Measurements from ENCODE around the gene CNTNAP4.

Gene CNTNAP4

GRCh38 chr16:76309639-76310335 is 32.6 kb downstream of the CNTNAP4 start:
- no peak for DNase-seq

- DNase-seq = no peak
Observed at GRCh38 chr16:76311260-76311659, 34.1 kb downstream of the CNTNAP4 start.

DNA sequence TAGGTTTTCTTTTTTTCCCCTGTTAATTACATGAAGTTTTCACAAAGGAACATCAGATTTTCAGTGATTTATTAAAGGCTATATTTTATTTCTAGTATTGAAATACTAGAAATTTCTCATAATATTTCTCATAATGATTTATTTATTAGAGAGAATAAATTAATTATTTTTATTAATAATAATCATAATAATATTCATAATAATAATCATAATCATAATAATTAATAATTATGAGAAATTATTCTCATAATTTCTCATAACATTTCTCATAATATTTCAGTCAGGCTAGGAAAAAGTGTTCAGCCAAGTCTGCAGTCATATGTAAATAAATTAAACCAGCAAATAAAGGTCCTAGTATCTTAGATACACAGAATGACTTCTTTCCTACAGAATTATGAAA is 41.4 kb downstream of the CNTNAP4 start:
- DNase-seq = no peak

DNA sequence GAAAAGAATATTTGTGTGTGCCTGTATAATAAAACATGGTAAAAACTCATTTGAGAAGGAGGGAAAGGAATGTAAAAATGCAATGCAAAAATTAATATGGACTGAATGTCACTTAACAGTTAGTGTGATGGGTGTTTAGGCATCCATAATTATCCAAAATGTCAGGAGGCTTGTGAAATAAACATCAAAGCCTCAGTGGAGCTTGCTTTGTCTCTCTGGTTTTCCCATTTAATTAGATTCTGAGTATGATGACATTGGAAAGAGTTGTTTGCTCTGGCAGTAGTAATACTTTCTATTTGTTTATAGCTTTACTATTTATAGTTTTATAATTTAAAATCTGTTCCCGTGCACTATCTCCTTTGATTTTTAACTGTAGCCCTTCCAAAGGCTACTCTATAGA is 51.9 kb downstream of the CNTNAP4 start:
- no peak for DNase-seq

GRCh38 chr16:76335180-76335974 is 58.2 kb downstream of the CNTNAP4 start:
- DNase-seq = no peak

GRCh38 chr16:76336112-76336511 is 58.9 kb downstream of the CNTNAP4 start:
- no peak for DNase-seq

- no peak for DNase-seq
Observed at GRCh38 chr16:76338472-76338871, 61.3 kb downstream of the CNTNAP4 start.

GRCh38 chr16:76343769-76344168 is 66.6 kb downstream of the CNTNAP4 start:
- DNase-seq = no peak

- no peak for DNase-seq
Observed at GRCh38 chr16:76345163-76345661, 68.0 kb downstream of the CNTNAP4 start.

DNA sequence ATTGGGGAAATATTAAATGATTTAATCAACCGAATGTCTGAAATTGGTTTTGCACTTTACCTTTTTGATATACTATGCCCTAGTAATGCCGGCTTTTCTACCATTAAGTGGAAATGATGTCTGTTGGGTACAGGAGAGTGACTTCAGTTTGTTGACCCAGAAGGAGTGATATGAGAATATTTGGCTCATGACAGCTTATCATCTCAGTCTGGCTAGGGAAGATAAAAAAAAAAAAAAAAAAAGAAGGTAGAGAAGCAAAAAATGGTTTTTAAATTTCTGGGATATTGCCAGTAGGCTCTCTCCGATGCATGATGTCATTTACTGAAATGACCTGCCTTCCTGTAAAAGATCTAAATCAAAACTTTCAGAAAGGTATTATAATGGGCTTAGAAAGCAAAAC is 69.0 kb downstream of the CNTNAP4 start:
- no peak for DNase-seq

- DNase-seq = no peak
Observed at GRCh38 chr16:76351441-76351840, 74.2 kb downstream of the CNTNAP4 start.

DNA sequence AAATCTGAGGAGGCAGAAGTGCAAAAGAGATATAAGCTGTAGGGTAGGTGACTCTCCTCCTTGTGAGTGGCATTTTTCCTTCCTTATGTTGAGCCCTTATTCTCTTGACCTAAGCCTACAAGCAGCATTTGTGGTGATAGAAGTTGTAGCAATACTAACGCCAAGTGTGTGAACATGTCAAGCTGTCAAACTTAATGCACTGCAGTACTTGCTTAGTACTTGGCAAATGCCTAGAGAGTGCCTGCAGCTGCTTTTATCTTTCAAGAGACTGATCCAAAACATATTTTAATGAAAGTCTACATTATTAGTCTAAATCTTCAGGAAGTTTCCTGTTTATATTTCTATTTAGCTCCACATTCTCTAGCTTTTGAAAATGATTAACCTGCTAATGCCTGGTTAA is 83.2 kb downstream of the CNTNAP4 start:
- no peak for DNase-seq

- DNase-seq = no peak
Observed at GRCh38 chr16:76370344-76370743, 93.1 kb downstream of the CNTNAP4 start.

DNA sequence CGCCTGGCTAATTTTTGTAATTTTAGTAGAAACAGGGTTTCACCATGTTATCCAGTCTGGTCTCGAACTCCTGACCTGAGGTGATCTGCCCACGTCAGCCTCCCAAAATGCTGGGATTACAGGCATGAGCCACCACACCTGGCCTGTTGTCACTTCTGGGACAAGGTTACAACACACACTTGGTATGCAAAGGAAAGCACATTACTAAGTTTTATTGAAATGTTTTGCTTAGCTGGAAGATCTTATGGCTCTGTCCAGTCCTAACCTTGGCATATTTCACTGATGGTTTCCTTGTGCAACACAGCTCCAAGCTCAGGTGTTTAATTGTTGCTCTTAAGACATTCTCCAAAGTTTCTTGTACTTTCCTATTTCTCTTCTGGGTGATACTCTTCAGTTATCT is 94.2 kb downstream of the CNTNAP4 start:
- no peak for DNase-seq

DNA sequence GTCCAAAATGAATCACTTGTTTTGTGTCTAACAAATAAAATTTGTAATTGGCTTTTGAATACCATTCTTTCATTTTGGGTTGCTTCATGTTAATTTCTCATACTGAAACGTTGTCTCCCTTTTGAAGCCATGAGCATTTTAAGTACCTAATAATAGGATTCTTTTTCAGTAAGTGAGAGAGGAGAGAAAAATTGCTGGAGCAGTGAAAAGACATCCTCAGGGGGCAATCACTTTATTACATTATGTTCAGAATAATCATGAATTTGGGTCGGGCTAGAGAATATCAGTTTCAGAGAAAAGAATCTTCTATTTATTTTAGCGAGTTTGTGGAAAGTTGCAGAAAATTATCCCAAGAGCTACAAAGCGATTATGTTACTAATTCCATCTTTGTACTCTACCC is 96.8 kb downstream of the CNTNAP4 start:
- no peak for DNase-seq

GRCh38 chr16:76376988-76377387 is 99.8 kb downstream of the CNTNAP4 start:
- no peak for DNase-seq

DNA sequence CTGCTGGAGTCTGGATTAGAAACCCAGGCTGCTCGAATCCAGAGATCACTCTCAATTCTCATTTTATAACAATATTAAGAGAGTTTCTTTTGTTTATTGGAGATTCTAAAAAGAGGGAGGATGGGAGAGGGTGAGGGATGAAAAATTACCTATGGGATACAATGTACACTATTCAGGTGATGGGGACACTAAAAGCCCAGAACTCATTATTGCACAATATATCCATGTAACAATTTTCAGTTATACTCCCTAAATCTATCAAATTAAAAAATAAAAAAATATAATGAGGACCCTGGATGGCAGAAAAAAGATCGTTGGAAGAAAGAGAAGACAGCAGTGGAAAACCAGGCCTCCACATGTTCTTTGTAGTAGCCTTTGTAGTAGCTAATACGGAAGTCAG is 100.8 kb downstream of the CNTNAP4 start:
- no peak for DNase-seq

GRCh38 chr16:76381096-76381495 is 103.9 kb downstream of the CNTNAP4 start:
- DNase-seq = no peak

DNA sequence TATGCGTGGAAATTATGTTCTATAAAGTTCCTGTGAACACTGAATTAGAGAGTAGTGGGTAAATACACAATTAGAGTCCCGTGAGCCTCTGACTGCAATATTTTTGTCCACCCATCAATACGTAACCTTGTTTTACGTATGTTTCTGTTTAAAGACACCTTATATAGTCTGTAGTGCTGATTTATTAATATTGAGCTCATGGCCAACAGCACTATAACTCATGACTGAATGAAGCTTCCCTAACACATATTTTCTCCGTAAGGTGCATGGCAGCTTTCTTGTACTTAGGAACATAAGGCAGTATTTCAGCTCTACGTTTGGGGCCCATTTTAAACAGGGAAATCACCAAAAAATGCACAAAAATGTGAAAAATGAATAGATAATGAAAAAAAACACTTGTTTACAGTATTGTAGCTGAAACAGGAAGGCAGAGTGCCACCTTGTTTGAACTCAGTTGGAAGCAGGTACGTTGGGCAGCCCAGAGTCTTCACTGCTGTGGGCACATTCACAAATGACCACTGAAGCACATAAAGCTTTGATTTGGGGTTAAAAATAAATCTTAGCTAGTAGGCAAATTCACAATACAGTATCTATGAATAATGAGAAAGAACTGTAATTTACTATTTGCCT is 108.5 kb downstream of the CNTNAP4 start:
- DNase-seq = no peak

GRCh38 chr16:76386784-76387183 is 109.6 kb downstream of the CNTNAP4 start:
- DNase-seq = no peak

DNA sequence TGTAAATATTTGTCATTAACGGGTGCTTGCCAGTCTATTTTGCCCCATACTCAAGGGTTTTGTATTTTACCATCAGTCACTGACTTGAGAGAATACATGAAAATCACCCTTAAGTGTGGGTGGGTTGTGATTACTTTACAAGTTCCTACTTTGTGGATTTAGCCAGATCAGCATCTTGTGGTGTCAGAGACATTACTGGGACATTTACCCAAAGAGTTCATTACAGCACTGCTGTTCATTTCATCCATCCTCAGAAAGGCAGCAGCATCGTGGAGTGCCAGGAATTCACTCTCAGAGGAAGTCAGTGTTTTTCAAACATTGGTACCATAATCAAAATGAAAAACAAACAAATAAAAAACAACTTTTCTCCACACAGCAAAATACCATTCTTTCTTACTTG is 110.8 kb downstream of the CNTNAP4 start:
- DNase-seq = no peak

DNA sequence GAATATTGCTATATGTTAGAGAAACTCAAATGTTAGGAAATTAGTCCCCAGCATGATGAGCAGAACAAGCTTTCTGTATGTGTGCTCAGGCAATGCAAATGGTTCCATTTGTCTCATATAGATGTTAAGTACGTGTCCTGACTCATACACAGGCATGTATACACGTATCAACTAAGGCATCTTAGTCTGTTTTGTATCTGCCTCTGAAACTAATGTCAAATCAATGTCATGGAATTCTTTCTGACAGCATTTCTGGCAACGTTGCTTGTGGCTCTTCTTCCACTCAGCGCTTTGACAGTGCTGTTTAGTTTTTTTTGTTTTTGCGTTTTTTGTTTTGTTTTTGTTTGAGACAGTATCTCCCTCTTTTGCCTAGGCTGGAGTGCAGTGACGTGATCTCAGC is 111.9 kb downstream of the CNTNAP4 start:
- DNase-seq = no peak

GRCh38 chr16:76390476-76390875 is 113.3 kb downstream of the CNTNAP4 start:
- DNase-seq = no peak

DNA sequence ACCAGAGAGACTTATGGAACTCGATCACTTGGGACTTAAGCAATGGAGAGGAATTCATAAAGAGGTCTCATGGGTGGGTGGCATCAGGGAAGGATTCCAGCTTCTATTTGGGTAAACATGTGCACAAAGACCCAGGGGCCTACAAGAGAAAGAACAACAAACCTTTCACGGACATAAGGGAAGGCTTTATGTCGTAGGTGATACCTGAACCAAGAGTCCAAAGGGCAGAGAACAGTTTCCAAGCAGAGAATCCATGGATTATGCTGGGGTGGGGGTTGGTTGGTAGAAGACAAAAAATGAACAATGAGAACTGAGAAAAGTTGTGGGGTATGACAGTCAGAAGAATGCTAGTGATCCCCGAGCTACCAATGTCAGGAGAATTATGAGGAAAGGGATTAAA is 119.8 kb downstream of the CNTNAP4 start:
- DNase-seq = no peak
